Camera-type eye (tissue), 1 donor: ENCODE data around the gene ZDHHC12. TPM values are rescaled to one million over a fixed set of nuclear protein-coding genes. Genes with fewer than 3 reads are reported as not detected.

ENCODE experiments used
- total RNA-seq: library from RNA; depleted of rRNA; stranded (reverse); fragments of >200 nt; gene quantifications from one replicate; pipeline ENCODE4 v1.2.3, GENCODE V29; 2014

The ZDHHC12 gene
- total RNA-seq: 10.9 TPM

GRCh38 chr9:128723866-128724743 lies at the start of gene ZDHHC12:
Gene ZDHHC12, minus strand, starts transcription at chr9:128724127. Its CDS starts 34 bp downstream, at chr9:128724093.

DNA sequence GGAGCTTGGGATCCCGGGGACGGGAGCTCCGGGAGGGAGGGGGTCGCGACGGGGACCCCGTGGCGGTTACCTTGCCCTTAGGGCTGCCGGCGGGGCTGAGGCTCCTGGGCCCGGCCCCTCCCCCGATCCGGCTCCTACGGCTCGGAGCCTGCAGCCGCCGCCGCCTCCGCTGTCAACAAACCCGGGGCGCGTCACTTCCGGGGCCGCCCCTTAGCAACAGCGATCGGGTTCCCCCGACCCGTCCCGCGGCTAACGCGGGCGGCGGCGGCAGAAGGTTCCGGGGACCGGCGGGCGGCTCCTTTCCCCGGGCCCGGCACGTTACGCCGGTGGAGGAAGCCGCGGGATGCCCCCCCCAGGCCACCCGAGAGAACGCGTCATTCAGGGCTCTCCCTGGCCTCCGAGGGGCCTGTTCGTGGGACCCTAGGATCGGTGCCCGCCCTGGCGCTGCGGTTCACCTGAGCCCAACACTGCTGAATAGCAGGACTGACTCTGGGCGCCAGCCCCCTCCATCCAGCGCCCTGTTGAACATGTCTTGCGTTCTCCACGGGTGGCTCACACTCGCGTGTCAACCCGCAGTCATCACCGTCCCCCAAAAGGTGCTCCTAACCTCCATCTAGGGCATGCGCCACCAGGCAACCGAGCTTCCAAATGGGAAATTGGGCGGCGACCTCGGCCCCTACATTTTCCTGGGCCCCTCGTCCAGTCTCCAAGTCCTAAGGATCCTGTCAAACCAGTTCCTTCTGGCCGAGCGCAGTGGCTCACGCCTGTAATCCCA lies 48.0 kb upstream of the ZDHHC12 start, which contains the start of gene ZER1:
Gene ZER1, minus strand, starts transcription at position 183 of the 775 bp plus-strand sequence. CDS start 16,362 bp downstream, outside the sequence.

DNA sequence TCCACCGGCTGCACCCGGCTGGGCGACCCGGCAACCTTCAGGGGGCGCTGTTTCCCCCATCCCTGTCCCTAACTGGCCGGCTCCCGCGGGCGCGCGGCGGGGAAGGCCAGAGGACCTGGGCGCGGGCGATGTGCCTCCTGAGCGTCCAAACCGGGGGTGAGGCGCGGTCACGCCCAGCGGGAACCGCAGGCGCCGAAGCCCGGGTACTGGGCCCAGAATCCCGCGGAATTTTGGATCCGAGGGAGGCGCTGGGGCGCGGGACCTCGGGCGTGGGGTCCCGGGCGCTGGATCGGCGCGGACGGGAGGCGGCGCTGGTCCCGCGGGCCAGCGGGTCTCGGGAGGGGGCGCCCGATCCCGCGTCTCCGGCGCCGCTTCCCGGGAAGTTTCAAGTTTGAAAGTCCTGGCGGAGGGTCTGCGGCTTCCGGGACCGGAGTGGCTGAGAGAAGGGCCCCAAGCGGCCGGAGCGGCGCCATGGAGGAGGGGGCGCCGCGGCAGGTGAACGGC lies 21.4 kb downstream of the ZDHHC12 start, which contains the start of gene PKN3:
Gene PKN3, plus strand, starts transcription at position 59 of the 504 bp plus-strand sequence. Its CDS starts 413 bp downstream, at position 472.

GRCh38 chr9:128688501-128689292 lies 35.2 kb downstream of the ZDHHC12 start, which contains the start of gene SET:
Gene SET, plus strand, starts transcription at chr9:128689222. Its CDS starts 361 bp downstream, at chr9:128689583.

Other genes starting within 250 kb of the ZDHHC12 start
- gene GLE1, start 219.4 kb downstream of the ZDHHC12 start, total RNA-seq: 29.6 TPM
- gene SPTAN1, start 171.5 kb downstream of the ZDHHC12 start, total RNA-seq: 528 TPM
- gene DYNC2I2, start 67.3 kb downstream of the ZDHHC12 start, total RNA-seq: 43.9 TPM
- 355 TPM for gene SET, start 34.9 kb downstream of the ZDHHC12 start, total RNA-seq
- 8.7 TPM for gene PKN3, start 21.6 kb downstream of the ZDHHC12 start, total RNA-seq
- 52.0 TPM for gene ZER1, start 47.8 kb upstream of the ZDHHC12 start, total RNA-seq
- 16.0 TPM for gene TBC1D13, start 63.1 kb upstream of the ZDHHC12 start, total RNA-seq
- 15.3 TPM for gene ENDOG, start 94.4 kb upstream of the ZDHHC12 start, total RNA-seq
- 28.3 TPM for gene SPOUT1, start 105.7 kb upstream of the ZDHHC12 start, total RNA-seq
- 13.0 TPM for gene KYAT1, start 157.8 kb upstream of the ZDHHC12 start, total RNA-seq
- gene LRRC8A, start 158.0 kb upstream of the ZDHHC12 start, total RNA-seq: 36.3 TPM
- gene PHYHD1, start 196.9 kb upstream of the ZDHHC12 start, total RNA-seq: 19.4 TPM
- 14.2 TPM for gene DOLK, start 223.5 kb upstream of the ZDHHC12 start, total RNA-seq
- gene NUP188, start 223.6 kb upstream of the ZDHHC12 start, total RNA-seq: 92.9 TPM